Stimulated activated CD8-positive, alpha-beta memory T cell treated with anti-CD3 and anti-CD28 coated beads, Interleukin-4, amount 100 ng/mL, for 48 hours (primary cell): Measurements from ENCODE around the gene PDGFD.
"Not testable (repeated sequence)": the region's sequence is repeated elsewhere in the genome, so short reads cannot be mapped to it uniquely, and the experiment has no call there.

Source experiments
- DNase-seq: peaks from one replicate; pipeline ENCODE4 v3.0.0-alpha.2; 2020

PDGFD gene

GRCh38 chr11:104051778-104052177, 112.2 kb downstream of the PDGFD start:
- no peak for DNase-seq

DNA sequence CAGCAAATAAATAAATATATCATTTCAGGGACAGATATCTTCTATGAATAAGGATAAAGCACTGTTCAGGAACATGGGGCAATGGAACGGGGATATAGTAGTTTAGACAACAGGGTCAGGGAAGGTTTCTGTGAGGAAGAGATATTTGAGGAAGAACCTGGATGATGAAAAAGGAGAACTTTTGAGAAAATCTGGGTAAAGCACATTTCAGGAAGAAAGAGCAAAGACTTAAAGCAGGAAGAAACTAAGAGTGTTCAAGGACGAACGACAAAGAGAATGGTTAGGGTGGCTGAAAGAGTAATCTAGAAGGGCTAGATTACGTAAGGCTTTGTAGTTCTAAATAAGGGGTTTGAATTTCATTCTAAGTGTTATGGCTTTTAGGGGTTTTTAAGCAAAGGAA, 114.8 kb downstream of the PDGFD start:
- no peak for DNase-seq

GRCh38 chr11:104046858-104047257, 117.1 kb downstream of the PDGFD start:
- not testable (repeated sequence) for DNase-seq

GRCh38 chr11:104046331-104046730, 117.6 kb downstream of the PDGFD start:
- DNase-seq: no peak

GRCh38 chr11:104043678-104044239, 120.2 kb downstream of the PDGFD start:
- no peak for DNase-seq

DNA sequence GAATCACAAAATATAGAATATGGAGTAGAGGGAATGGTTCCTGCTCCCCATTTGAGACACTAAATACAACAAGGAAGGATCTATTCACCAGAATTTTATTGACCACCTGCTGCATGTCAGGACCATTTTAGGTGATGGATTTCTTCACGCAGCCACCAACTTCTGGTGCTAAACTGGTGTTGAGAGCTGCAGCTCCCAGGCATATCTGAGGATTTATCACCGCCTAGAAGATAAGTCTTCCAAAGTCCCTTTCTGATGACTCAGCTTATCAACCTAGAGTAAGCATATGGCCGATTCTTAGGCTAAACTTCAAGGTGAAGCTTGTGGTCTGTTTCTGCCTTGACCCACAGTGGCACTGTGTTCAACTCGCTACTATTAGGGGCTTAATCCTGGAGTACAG, 120.8 kb downstream of the PDGFD start:
- no peak for DNase-seq

DNA sequence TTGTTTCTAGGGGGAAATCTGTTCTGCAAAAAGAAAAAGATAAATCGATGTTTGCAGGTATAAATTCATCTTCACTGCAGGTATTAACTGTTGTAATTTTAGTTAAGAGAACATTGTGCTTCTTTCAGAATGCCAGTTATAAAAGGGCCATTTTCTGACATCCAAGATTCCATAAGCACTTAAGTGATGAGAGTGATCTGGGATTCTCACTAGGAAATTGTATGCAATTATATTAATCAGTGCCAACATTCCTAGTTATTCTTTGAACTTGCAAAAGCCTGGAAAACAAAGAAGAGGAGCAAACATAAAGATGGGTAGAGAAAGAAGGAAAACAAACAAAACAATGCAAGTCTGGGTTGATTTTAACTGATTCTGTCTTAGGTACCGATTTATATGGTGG, 122.2 kb downstream of the PDGFD start:
- no peak for DNase-seq

- DNase-seq: no peak
Observed at GRCh38 chr11:104036995-104037394, 127.0 kb downstream of the PDGFD start.

GRCh38 chr11:104036588-104036987, 127.4 kb downstream of the PDGFD start, which contains the start of gene DDI1:
DDI1 (plus strand) TSS chr11:104036640; CDS start chr11:104036823, 183 bp downstream.
- no peak for DNase-seq

DNA sequence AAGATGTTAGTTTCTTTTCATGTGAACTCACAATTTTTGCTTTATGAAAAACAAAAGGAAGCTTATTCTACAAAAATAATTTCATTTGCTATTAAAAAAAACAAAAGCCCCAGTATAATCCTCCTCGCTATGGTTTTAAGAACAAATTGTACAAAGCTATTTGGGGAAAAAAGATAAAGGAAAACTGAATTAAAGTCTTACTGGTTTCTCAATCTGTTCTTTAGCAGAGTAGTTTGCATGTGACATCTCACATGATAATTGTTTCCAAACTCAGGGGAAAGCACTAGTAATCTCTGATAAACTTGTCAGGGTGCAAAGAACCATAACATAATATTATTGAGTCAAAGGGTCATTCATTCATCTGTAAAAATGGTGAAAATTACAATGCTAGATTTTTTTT, 130.4 kb downstream of the PDGFD start:
- no peak for DNase-seq

DNA sequence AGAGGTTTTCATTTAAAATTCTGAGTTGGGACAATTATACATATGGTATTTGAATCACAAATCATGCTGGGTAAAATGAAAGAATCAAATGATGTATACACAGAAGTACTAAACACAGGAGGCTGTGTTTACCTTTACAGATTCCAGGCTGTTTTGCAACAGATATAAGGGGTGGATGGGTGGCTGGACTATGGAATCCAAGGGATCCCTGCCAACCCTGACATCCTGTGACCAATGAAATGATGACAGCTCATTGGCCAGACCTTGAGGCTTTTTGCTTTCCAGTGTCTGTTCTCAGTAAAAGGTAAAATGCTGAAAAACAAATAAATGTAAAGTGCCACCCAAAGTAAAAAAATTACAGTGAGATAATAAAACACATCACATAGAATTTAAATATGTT, 130.8 kb downstream of the PDGFD start:
- no peak for DNase-seq

DNA sequence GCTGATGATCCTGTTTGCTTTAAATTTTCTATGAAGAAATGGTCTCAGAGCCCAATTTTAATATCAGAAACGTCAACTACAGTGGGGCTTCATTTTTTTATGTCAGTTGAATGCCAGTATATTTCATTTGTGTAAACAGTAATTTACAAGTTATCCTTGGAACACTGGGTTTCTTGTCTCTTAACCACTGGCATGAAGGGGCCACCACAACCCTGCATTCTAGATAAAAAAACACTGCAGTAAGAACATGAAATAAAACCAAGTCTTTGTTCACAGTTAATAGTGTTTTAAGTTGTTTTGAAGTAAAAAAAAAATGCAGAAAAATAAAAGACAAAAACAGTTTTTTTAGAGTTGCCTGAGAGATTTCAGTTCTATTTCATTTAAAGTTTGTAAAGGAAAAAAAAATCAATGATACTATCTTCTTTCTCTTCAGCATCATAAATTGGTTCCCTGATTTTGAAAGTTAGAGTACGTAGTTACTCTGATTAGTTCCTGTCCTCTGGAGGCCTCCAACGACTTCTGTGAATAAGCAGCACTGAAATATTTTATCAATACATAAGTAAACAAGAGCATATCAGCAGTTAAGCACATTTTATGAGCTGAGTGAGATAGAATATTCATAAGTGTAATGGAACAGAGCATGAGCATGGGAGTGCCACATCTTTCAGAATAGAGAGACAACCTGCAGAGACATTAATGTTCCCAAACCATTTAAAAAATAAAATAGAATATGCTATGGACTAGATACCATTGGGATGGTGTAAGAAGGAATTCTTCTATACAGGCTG, 135.3 kb downstream of the PDGFD start:
- no peak for DNase-seq

- no peak for DNase-seq
Observed at GRCh38 chr11:104024572-104024971, 139.4 kb downstream of the PDGFD start.

DNA sequence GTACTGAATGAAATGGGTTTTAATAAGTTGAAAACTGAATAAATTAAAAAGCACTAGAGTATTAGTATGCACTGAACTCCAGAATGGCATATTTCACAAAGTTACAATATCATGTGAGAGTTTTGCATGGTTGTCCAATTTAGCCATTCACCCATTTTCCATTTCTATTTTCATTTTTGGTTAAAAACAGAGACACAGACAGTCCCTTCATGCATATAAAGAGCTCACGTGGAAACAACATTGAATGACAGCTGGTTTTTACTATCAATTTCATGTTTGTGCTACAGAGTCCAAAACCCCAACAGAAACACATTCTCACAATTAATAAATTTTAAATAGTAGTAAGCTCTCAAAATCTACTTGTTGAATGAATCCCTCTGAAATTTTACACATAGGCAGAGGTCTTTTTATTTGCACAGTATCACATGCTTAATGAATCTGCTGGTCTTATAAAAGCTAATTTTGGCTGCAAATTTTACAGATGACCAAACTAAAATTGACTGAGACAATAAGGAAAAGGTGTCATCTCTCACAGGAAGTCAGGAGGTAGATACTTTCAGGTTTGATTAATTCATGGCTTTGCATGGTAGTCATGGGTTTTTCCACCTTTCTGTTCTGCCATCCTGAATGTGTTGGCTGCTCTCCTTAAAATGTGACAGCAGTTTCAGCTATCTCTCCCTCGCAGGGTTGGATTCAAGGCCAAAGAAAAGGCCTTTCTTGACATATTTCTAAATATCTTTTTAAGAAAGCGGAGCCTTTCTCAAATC, 148.1 kb downstream of the PDGFD start:
- DNase-seq: no peak

DNA sequence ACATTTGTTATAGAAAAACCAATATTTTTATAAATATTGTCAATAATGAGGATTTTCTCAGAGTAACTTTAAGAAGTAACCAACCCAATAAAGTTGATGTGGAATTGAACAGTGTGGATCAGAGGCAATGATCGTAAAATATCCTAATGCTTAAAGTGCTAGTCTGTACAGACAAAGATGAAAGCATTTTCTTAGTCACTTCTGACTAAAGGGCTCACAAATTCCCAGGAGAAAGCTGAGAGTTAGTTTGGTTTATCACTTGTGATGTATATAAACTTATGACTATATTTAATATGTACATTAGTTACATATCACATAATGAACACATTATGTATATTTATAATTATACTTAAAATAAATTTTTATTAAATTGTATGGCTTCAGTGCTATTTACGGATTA, 152.9 kb downstream of the PDGFD start:
- no peak for DNase-seq

DNA sequence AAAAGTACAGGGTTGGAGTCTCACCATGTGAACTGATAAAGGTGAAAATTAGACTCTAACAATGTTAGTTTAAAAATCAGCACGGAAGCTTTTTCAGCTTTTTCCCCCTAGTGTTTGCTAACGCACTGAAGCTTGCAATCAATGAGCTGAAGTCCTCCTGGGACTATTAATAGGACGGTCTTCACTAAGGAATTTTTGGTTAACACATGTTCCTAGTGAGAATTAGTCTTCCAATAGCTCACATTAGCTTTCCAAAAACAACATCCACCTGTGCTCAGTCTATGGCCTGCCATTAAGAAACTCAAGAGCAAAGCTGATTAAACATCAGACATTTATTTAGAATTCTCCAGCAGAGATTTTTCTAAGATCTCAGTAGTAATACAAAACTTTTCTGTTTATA, 154.2 kb downstream of the PDGFD start:
- no peak for DNase-seq

GRCh38 chr11:104005234-104005855, 158.6 kb downstream of the PDGFD start:
- DNase-seq: no peak

GRCh38 chr11:104003491-104003890, 160.5 kb downstream of the PDGFD start:
- DNase-seq: no peak

GRCh38 chr11:104001561-104002056, 162.3 kb downstream of the PDGFD start:
- no peak for DNase-seq

GRCh38 chr11:104000798-104001197, 163.1 kb downstream of the PDGFD start:
- no peak for DNase-seq

DNA sequence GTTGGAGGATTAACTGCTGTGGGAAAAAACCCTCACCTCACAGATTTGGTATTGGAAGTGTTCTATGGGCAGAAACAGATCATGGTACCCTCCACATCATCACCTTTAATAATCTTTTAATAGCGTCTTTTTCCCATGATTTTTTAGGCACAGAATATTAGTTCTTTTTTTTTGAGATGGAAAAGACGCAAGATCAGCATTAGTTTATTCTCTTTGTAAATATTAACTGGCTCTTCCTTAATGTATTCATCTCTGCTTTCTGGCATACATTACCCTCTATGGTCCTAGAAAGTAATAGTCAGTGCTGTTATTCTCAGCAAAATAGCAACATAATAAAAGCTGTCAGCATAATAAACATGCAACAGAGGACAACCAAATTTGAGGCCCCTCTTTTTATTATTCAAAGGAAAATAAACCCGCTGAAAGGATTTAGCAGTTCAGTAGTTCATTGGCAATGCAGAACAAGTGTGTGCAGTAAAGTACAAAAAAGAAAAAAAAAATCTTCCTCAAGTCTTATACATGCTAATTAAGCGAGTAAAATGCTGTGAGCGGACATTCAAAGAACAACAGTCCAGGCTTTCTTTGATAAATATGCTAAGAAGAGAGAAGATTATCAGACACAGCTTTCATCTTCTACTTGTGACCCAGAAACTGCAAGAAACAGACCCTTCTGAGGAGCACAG, 165.0 kb downstream of the PDGFD start:
- DNase-seq: no peak

- DNase-seq: no peak
Observed at GRCh38 chr11:103997082-103997481, 166.9 kb downstream of the PDGFD start.

DNA sequence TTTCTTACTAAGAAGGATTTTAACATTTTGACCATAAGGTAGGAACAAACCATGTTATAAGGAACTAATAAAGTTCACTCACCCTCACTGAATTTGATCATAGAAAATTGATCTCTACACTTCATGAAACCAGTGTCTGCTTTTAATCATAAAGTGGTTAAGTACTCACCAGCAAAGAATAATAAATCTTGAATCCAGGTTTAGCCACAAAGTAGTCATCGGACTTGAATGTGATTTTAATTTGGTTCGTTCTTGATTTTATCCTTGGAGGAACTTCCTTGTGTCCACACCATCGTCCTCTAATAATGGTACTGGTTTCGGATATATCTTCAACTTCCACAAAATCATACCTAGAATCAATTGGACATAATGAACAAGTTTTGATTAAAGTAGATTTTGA, 168.1 kb downstream of the PDGFD start:
- DNase-seq: no peak
